Tibial artery (tissue), 4 donors: ENCODE measurements around the gene SLIT3.

Experiments used
- DNase-seq, 2 donors: peaks; one replicate each; pipeline ENCODE4 v3.0.0-alpha.2; 2019
- H3K27ac ChIP-seq, 2 donors: fragments of 200-600 bp; sonication (generic) in 1 of 2; 1 replicate in 1 of 2; 2 replicates in 1 of 2; pipeline ENCODE4 v1.5.1; 2018 to 2019; ENCODE audit warnings: mild to moderate bottlenecking in 1 of 2
- H3K27me3 ChIP-seq, 2 donors: fragments of 200-600 bp; sonication (generic) in 1 of 2; one replicate each; pipeline versions ENCODE4 v1.5.1 to v1.6.0; 2016 to 2019
- H3K36me3 ChIP-seq, 3 donors: fragments of 200-600 bp; sonication (generic) in 2 of 3; one replicate each; pipeline ENCODE4 v1.5.1; 2016 to 2019; ENCODE audit warnings: mild to moderate bottlenecking in 2 of 3
- H3K4me1 ChIP-seq, 4 donors: fragments of 200-600 bp; sonication (generic) in 2 of 4; 1 replicate in 3 of 4; 2 replicates in 1 of 4; pipeline ENCODE4 v1.5.1; 2016 to 2019
- H3K4me3 ChIP-seq, 2 donors: fragments of 200-600 bp; sonication (generic) in 1 of 2; 1 replicate in 1 of 2; 2 replicates in 1 of 2; pipeline ENCODE4 v1.5.1; 2018 to 2019; ENCODE audit warnings: mild to moderate bottlenecking in 2 of 2
- H3K9me3 ChIP-seq, 3 donors: fragments of 200-600 bp; sonication (generic) in 1 of 3; one replicate each; pipeline ENCODE4 v1.5.1; 2016 to 2019
- intact Hi-C: fragments of 100-400 bp; cut with DNase I; formaldehyde crosslinking; loops from one replicate; pipeline ENCODE4 v1.15.0; 2023; ENCODE audit warnings: low total_unique reads
- TF ChIP-seq, protein P1 (sequence below), 2 experiments: fragments of 200-600 bp in 1 of 2; fragments of 450-650 bp in 1 of 2; IDR thresholded peaks; one replicate each; pipeline ENCODE4 v1.5.1; 2017 to 2019; ENCODE audit warnings: antibody characterized with exemption in 2 of 2, mild to moderate bottlenecking in 1 of 2, moderate library complexity in 1 of 2

The SLIT3 gene

DNA sequence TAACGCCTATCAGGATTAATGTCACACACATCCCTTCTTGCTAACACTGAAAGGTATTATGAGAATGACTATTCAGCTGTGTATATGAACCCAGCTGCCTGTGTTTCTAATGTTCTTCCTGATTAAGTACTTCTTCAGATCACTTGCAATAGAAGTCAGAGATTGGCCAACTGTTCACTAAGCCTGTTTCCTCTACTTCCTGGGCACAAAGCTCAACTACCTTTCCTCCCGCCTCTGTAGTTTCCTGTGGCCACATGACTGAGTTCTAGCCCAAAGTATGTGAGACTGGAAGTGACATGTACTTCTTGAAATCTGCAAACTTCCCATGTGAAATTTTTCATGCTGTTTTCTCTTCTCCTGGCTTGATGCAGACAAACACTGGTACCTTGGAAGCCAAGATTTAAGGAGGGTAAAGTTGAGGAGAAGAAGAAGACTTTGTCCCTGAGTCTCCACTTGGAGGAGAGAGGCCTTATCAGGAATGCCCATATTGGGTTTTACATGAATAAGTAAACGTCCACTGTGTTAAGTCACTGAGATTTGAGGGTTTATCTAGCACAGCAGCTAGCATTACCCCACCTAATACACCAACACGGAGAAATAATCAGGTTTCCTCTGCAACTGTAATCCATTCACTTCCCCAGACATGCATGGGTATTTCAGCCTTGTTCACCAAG, 58.6 kb downstream of the SLIT3 start:
- no peak for DNase-seq
- H3K27ac ChIP-seq: no peak overlapping the region
- H3K9me3 ChIP-seq: no peaks in the 10 kb centered on the region
- intact Hi-C loops: no loop called here
- no peak overlapping the region for H3K4me3 ChIP-seq
- peaks cover 0 to 3% (median 2%) of the 10 kb centered on the region in 3 donors for H3K36me3 ChIP-seq
- H3K4me1 ChIP-seq: peaks cover 0 to 17% (median 4%) of the 10 kb centered on the region in 4 donors
- TF ChIP-seq, protein P1, sequence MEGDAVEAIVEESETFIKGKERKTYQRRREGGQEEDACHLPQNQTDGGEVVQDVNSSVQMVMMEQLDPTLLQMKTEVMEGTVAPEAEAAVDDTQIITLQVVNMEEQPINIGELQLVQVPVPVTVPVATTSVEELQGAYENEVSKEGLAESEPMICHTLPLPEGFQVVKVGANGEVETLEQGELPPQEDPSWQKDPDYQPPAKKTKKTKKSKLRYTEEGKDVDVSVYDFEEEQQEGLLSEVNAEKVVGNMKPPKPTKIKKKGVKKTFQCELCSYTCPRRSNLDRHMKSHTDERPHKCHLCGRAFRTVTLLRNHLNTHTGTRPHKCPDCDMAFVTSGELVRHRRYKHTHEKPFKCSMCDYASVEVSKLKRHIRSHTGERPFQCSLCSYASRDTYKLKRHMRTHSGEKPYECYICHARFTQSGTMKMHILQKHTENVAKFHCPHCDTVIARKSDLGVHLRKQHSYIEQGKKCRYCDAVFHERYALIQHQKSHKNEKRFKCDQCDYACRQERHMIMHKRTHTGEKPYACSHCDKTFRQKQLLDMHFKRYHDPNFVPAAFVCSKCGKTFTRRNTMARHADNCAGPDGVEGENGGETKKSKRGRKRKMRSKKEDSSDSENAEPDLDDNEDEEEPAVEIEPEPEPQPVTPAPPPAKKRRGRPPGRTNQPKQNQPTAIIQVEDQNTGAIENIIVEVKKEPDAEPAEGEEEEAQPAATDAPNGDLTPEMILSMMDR (IDR thresholded peaks at IDR 0.05): no peak
- H3K27me3 ChIP-seq: no peaks in the 10 kb centered on the region

DNA sequence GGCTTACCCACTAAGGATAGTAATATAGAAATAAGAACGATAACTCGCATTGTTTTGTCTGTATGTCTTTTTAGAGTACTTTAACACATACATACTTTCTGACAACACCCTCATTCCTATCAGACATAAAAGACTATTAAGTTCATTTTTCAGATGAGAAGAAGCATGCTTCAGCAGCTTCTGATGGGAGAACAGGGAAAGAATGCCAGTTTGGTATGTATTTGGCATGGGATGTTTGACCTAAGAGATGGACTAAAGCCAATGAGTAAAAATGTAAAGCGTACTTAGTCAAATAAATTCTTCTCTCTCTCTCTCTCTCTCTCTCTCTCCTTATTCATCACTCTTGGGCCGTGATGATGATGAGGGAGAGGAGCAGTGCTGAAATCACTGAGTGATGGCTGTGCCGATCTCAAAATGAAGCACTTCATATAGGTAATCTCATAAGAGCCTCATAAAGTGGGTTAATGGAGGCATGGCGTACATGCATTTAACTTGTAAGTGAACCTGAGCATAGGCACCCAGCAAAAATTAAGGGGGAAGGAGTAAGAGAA, 71.5 kb downstream of the SLIT3 start:
- TF ChIP-seq, protein P1 (IDR thresholded peaks at IDR 0.05): no peak
- DNase-seq: no peak
- H3K27me3 ChIP-seq: no peaks in the 10 kb centered on the region
- no peak overlapping the region for H3K4me3 ChIP-seq
- H3K4me1 ChIP-seq: peaks cover 0 to 24% (median 0%) of the 10 kb centered on the region in 4 donors
- intact Hi-C loops: no loop called here
- H3K27ac ChIP-seq: no peak overlapping the region
- no peaks in the 10 kb centered on the region for H3K36me3 ChIP-seq
- no peaks in the 10 kb centered on the region for H3K9me3 ChIP-seq

DNA sequence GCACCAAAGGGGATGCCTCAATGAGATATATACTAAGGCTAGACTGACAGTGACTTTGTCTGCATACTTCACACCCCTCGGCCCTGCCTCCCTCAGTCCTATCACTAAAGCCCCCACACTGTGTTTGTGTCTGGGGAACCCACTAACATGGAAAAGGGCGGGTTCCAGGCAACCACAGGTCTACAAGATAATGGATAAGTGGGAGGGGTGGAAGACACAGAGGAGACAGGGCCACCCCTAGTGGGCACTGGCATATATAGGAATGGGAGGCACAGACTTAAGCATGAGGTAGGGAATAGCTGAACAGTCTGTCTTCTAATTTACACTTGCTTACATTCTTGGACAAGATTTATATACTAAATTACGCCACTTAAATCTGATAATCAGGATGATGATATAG, 74.0 kb downstream of the SLIT3 start:
- Histone ChIP-seq H3K27ac (no peak overlapping the region), H3K36me3 (no peaks in the 10 kb centered on the region), H3K4me3 (no peak overlapping the region), H3K9me3 (no peaks in the 10 kb centered on the region), H3K4me1 (peaks cover 0 to 44% (median 16%) of the 10 kb centered on the region in 4 donors), H3K27me3 (no peaks in the 10 kb centered on the region)
- intact Hi-C loops: no loop called here
- TF ChIP-seq, protein P1 (IDR thresholded peaks at IDR 0.05): no peak
- DNase-seq: no peak

DNA sequence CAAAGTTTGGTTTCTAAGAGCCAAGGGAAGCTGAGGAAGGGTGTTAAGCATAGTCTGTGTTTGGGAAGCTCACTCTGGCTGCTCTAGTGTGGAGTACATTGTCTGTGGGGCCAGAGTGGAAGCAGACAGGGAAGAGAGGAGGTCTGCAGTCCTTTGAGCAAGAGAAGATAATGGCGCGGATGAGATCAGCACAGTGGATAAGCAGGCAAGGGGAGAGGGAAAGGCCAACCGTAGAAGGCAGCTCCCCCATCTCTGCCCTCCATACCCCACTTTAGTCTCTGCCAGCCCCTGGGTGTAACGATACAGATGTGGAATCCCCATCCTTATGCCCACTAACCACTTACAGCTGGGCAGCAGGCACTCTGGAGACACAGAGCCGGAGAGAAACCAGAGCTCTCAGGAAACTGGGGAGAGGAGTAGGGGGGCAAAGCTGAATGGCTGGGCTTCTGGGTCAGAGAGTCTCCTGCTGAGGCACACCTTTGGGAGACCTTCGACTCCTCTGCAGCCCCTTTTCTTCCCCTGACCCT, 75.0 kb downstream of the SLIT3 start:
- Histone ChIP-seq H3K4me3 (no peak overlapping the region), H3K4me1 (peaks cover 0 to 47% (median 16%) of the 10 kb centered on the region in 4 donors), H3K36me3 (no peaks in the 10 kb centered on the region), H3K27ac (no peak overlapping the region), H3K9me3 (no peaks in the 10 kb centered on the region), H3K27me3 (no peaks in the 10 kb centered on the region)
- no peak for DNase-seq
- intact Hi-C loops: no loop called here
- TF ChIP-seq, protein P1 (IDR thresholded peaks at IDR 0.05): no peak

DNA sequence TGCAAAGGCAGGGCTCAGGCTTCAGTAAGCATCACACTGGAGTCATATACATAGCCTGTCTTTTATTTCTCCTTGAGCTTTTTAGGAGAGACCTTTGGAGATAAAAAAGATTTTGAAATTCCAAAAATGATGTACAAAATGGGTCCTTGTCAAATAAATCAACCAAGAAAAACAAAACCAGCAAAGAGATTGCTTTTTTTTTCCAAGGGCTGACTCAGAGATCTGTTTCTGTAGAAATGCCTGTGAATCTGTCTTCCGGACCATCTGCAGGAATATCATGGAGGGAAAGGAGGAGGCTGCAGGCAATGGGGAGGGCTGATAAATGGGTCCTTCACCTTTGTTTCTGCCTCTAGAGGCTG, 77.4 kb downstream of the SLIT3 start:
- Histone ChIP-seq H3K9me3 (no peaks in the 10 kb centered on the region), H3K36me3 (no peaks in the 10 kb centered on the region), H3K27me3 (no peaks in the 10 kb centered on the region), H3K4me1 (peaks cover 0 to 45% (median 22%) of the 10 kb centered on the region in 4 donors), H3K27ac (no peak overlapping the region), H3K4me3 (no peak overlapping the region)
- DNase-seq: no peak
- intact Hi-C loops: no loop called here
- TF ChIP-seq, protein P1 (IDR thresholded peaks at IDR 0.05): no peak
